B cell (primary cell): ENCODE data around the gene TCFL5. TPM values are rescaled to one million over a fixed set of nuclear protein-coding genes. Genes with fewer than 3 reads are reported as not detected.

Experiments used
- ATAC-seq: fragments of 200-7000 bp; cut with Tn5 transposase; one replicate; pipeline ENCODE4 v1.10.0; 2021; ENCODE audit warnings: low read depth, mild to moderate bottlenecking, moderate number of reproducible peaks, moderate library complexity
- CTCF ChIA-PET: fragments of 350-600 bp; sonication (Branson Sonifier 250); formaldehyde crosslinking; loops from one replicate; lab custom pipeline; 2021; ENCODE audit warnings: antibody characterized with exemption, inconsistent platforms; lab: Charles Lee
- POLR2A ChIA-PET: fragments of 350-600 bp; sonication (Branson Sonifier 250); formaldehyde crosslinking; loops from one replicate; lab custom pipeline; 2021; ENCODE audit warnings: antibody characterized with exemption; lab: Charles Lee
- DNase-seq: peaks from one replicate; pipeline ENCODE4 v3.0.0; 2013
- H2AFZ ChIP-seq: 2 replicates; pipeline ENCODE4 v1.6.1; 2012; ENCODE audit warnings: mild to moderate bottlenecking, low read depth, low read length; ENCODE audit not compliant: insufficient read depth, poor library complexity, severe bottlenecking
- H3K27ac ChIP-seq, 2 donors: 1 replicate in 1 of 2; 2 replicates in 1 of 2; pipeline ENCODE4 v1.5.1; 2012 to 2013; ENCODE audit warnings: low read length in 2 of 2, mild to moderate bottlenecking in 2 of 2, moderate library complexity in 1 of 2
- H3K27me3 ChIP-seq, 4 experiments: fragments of 200-600 bp in 1 of 4; sonication (generic) in 1 of 4; replicated peaks in 1 of 4; 1 replicate in 2 of 4; 2 replicates in 2 of 4; pipeline versions ENCODE4 v1.6.1 to v1.7.0; 2013 to 2016; ENCODE audit warnings: low read length in 3 of 4, mild to moderate bottlenecking in 2 of 4, mixed read lengths in 1 of 4, moderate library complexity in 1 of 4; ENCODE audit not compliant: insufficient read depth in 4 of 4, control insufficient read depth in 3 of 4; ENCODE audit errors: control extremely low read depth in 1 of 4
- H3K36me3 ChIP-seq, 2 experiments: replicated peaks in 1 of 2; 1 replicate in 1 of 2; 2 replicates in 1 of 2; pipeline versions ENCODE4 v1.6.1 to v1.7.1; 2013; ENCODE audit warnings: low read length in 1 of 2; ENCODE audit not compliant: insufficient read depth in 2 of 2, control insufficient read depth in 1 of 2; ENCODE audit errors: control extremely low read depth in 1 of 2, extremely low read depth in 1 of 2
- H3K4me1 ChIP-seq, 2 donors: fragments of 200-600 bp in 1 of 2; sonication (generic) in 1 of 2; 1 replicate in 1 of 2; 2 replicates in 1 of 2; pipeline versions ENCODE4 v1.5.1 to v1.6.1; 2013 to 2017; ENCODE audit warnings: low read length in 2 of 2; ENCODE audit not compliant: control insufficient read depth in 2 of 2, insufficient read depth in 2 of 2
- H3K4me2 ChIP-seq: replicated peaks from 2 replicates; pipeline ENCODE3; 2012; ENCODE audit warnings: mild to moderate bottlenecking, low read depth, low read length; ENCODE audit not compliant: poor library complexity, severe bottlenecking
- H3K4me3 ChIP-seq, 5 experiments: fragments of 200-600 bp in 1 of 5; sonication (generic) in 1 of 5; 1 replicate in 3 of 5; 2 replicates in 2 of 5; pipeline versions ENCODE4 v1.5.1 to v1.7.0; 2011 to 2016; ENCODE audit warnings: low read length in 4 of 5, mild to moderate bottlenecking in 4 of 5, low read depth in 2 of 5, control low read depth in 1 of 5, moderate library complexity in 1 of 5; ENCODE audit not compliant: insufficient read depth in 1 of 5; ENCODE audit errors: control extremely low read depth in 1 of 5, extremely low read depth in 1 of 5
- H3K79me2 ChIP-seq: fragments of 200-600 bp; sonication (generic); one replicate; pipeline ENCODE4 v1.6.0; 2016; ENCODE audit warnings: low read length; ENCODE audit not compliant: control insufficient read depth, insufficient read depth
- H3K9ac ChIP-seq: fragments of 200-600 bp; sonication (generic); 2 replicates; pipeline ENCODE4 v1.6.1; 2017; ENCODE audit warnings: mild to moderate bottlenecking, low read length, moderate library complexity
- H3K9me3 ChIP-seq, 3 donors: one replicate each; pipeline versions ENCODE4 v1.6.1 to v1.7.1; 2013; ENCODE audit warnings: low read length in 2 of 3; ENCODE audit not compliant: control insufficient read depth in 2 of 3, insufficient read depth in 1 of 3; ENCODE audit errors: control extremely low read depth in 1 of 3
- H4K20me1 ChIP-seq: 2 replicates; pipeline ENCODE4 v1.6.0; 2012; ENCODE audit warnings: mild to moderate bottlenecking, low read length; ENCODE audit not compliant: insufficient read depth, control insufficient read depth, poor library complexity, severe bottlenecking
- H3K27ac Mint-ChIP-seq: one replicate; pipeline ENCODE4 v1.8.0; 2021; ENCODE audit warnings: mixed read lengths
- H3K27me3 Mint-ChIP-seq: one replicate; pipeline ENCODE4 v1.8.0; 2021; ENCODE audit warnings: mixed read lengths
- H3K4me1 Mint-ChIP-seq: one replicate; pipeline ENCODE4 v1.8.0; 2021; ENCODE audit warnings: mixed read lengths
- H3K4me3 Mint-ChIP-seq: one replicate; pipeline ENCODE4 v1.8.0; 2021; ENCODE audit warnings: mixed read lengths
- H3K9me3 Mint-ChIP-seq: one replicate; pipeline ENCODE4 v1.8.0; 2022; ENCODE audit warnings: mixed read lengths; ENCODE audit not compliant: insufficient read depth
- CTCF ChIP-seq: fragments of 200-600 bp; IDR thresholded peaks from one replicate; pipeline ENCODE4 v1.8.0; 2022; ENCODE audit warnings: antibody characterized with exemption, mild to moderate bottlenecking
- EZH2 ChIP-seq: IDR thresholded peaks from 2 replicates; pipeline ENCODE4 v1.6.1; 2012; ENCODE audit warnings: borderline replicate concordance, low read depth, mild to moderate bottlenecking, moderate library complexity, low read length; ENCODE audit not compliant: insufficient read depth, poor library complexity, severe bottlenecking
- WGBS: methylation state at CpG from one replicate; pipeline ENCODE4 v1.1.5; 2013; ENCODE audit warnings: missing lambda C conversion rate; ENCODE audit not compliant: insufficient coverage; 5-methylcytosine and 5-hydroxymethylcytosine counted together
- intact Hi-C: fragments of 100-400 bp; cut with micrococcal nuclease; formaldehyde crosslinking; loops from one replicate; pipeline ENCODE4 v1.10.0; 2022
- polyA plus RNA-seq: library from polyadenylated mRNA; depleted of rRNA; stranded (reverse); fragments of >200 nt; gene quantifications from 2 replicates; pipeline ENCODE4 v1.2.3, GENCODE V29; 2012
- total RNA-seq, 2 donors: library from RNA; stranded (reverse); fragments of 120-200 nt in 1 of 2; gene quantifications; 1 replicate in 1 of 2; 2 replicates in 1 of 2; pipeline versions ENCODE4 v1.2.3 to v1.2.4, GENCODE V29; 2013 to 2022

TCFL5 gene
- total and polyA plus RNA-seq, 2 donors (not counting 1 experiment from before 2014, with no cell fraction given) = 2.0 to 16.2 TPM

- H3K9me3 Mint-ChIP-seq = no peaks in the 10 kb centered on the region
- no peaks in the 10 kb centered on the region for H3K27me3 Mint-ChIP-seq
- H3K27ac ChIP-seq = no peak overlapping the region
- peaks cover 17 to 38% of the 10 kb centered on the region in 2 donors for H3K4me1 ChIP-seq
- no peak overlapping the region for H3K9ac ChIP-seq
- H3K4me3 Mint-ChIP-seq = peak overlapping the region; percentile 72
- peak overlapping the region; percentile 86 for H3K27ac Mint-ChIP-seq
- H3K4me3 ChIP-seq = no peak overlapping the region
- peaks cover 34% of the 10 kb centered on the region for H3K79me2 ChIP-seq
- DNase-seq = peak; percentile 81
- ChIA-PET CTCF (interaction anchor here (0.7 to 4.3 kb wide), 32 partner anchors 8 to 508 kb away, joined by 3 to 36 read pairs (median 6); partner anchors contain the start of genes COL9A3, MRGBP, RPS21 and SLCO4A1), POLR2A (interaction anchor here (0.6 to 1.1 kb wide), 2 partner anchors 12 to 308 kb away, joined by 3 to 7 read pairs; partner anchors contain the start of gene MRGBP)
- no peak overlapping the region for H2AFZ ChIP-seq
- H4K20me1 ChIP-seq = peaks cover 81% of the 10 kb centered on the region
- peaks cover 0 to 59% of the 10 kb centered on the region in 2 experiments for H3K36me3 ChIP-seq
- TF ChIP-seq CTCF (peak; percentile 93), EZH2 (no peak)
- H3K4me2 ChIP-seq = no peak overlapping the region
- WGBS = 46% methylated on average over 12 of the region's 21 CpGs
- peaks cover 33% of the 10 kb centered on the region for H3K4me1 Mint-ChIP-seq
- H3K27me3 ChIP-seq = no peaks in the 10 kb centered on the region
- no peaks in the 10 kb centered on the region for H3K9me3 ChIP-seq
- intact Hi-C loops = loop anchor here (1.0 to 5.0 kb wide), 5 partner anchors 30 to 506 kb away; partner anchors contain the start of genes ADRM1 and SLCO4A1
- peak; percentile 50 for ATAC-seq
Measured at GRCh38 chr20:62808211-62808865, 53.3 kb downstream of the TCFL5 start.
